Tibial nerve (tissue), 4 donors: ENCODE data around the gene ENPP6. TPM values are rescaled to one million over a fixed set of nuclear protein-coding genes. Genes with fewer than 3 reads are reported as not detected.
"Not testable (repeated sequence)": the region's sequence is repeated elsewhere in the genome, so short reads cannot be mapped to it uniquely, and the experiment has no call there.

Experiments used
- DNase-seq, 2 donors: peaks; one replicate each; pipeline ENCODE4 v3.0.0-alpha.2; 2019; ENCODE audit warnings: low spot score in 2 of 2
- H3K27ac ChIP-seq, 4 donors: fragments of 200-600 bp; sonication (generic) in 3 of 4; one replicate each; pipeline ENCODE4 v1.5.1; 2017 to 2019; ENCODE audit warnings: mild to moderate bottlenecking in 1 of 4
- H3K27me3 ChIP-seq, 2 donors: fragments of 200-600 bp; sonication (generic) in 1 of 2; one replicate each; pipeline versions ENCODE4 v1.5.1 to v1.6.0; 2017 to 2019
- H3K36me3 ChIP-seq, 3 donors: fragments of 200-600 bp; sonication (generic); one replicate each; pipeline ENCODE4 v1.5.1; 2018 to 2019
- H3K4me1 ChIP-seq, 4 donors: fragments of 200-600 bp; sonication (generic) in 3 of 4; one replicate each; pipeline ENCODE4 v1.5.1; 2017 to 2019
- H3K4me3 ChIP-seq, 4 donors: fragments of 200-600 bp; sonication (generic) in 3 of 4; one replicate each; pipeline ENCODE4 v1.5.1; 2017 to 2019; ENCODE audit warnings: mild to moderate bottlenecking in 1 of 4, moderate library complexity in 1 of 4
- H3K9me3 ChIP-seq, 4 donors: fragments of 200-600 bp; sonication (generic) in 3 of 4; one replicate each; pipeline ENCODE4 v1.5.1; 2017 to 2019
- EP300 ChIP-seq, 2 donors: sonication (generic); formaldehyde crosslinking; IDR thresholded peaks; one replicate each; pipeline ENCODE4 v1.6.1; 2017; ENCODE audit warnings: antibody characterized with exemption in 2 of 2, mild to moderate bottlenecking in 1 of 2
- POLR2A ChIP-seq, 2 donors: fragments of 450-650 bp; IDR thresholded peaks; one replicate each; pipeline ENCODE4 v1.6.1; 2017; ENCODE audit warnings: antibody characterized with exemption in 2 of 2, mild to moderate bottlenecking in 2 of 2, moderate library complexity in 2 of 2
- WGBS, 2 donors: methylation state at CpG; one replicate each; pipeline ENCODE4 v1.1.5; 2018; 5-methylcytosine and 5-hydroxymethylcytosine counted together
- total RNA-seq, 4 donors: library from RNA; depleted of rRNA; stranded (reverse); fragments of >200 nt; gene quantifications; one replicate each; pipeline ENCODE4 v1.1.0, GENCODE V29; 2016
- TF ChIP-seq, protein P1 (sequence below), 5 experiments: fragments of 200-600 bp in 3 of 5; fragments of 450-650 bp in 2 of 5; sonication (generic) in 3 of 5; IDR thresholded peaks; one replicate each; pipeline ENCODE4 v1.5.1; 2016 to 2019; ENCODE audit warnings: antibody characterized with exemption in 5 of 5, mild to moderate bottlenecking in 3 of 5, moderate library complexity in 2 of 5

ENPP6 gene
- total RNA-seq, 4 donors from 2014 or later: 12.6 to 42.6 (median 30.3) TPM

DNA sequence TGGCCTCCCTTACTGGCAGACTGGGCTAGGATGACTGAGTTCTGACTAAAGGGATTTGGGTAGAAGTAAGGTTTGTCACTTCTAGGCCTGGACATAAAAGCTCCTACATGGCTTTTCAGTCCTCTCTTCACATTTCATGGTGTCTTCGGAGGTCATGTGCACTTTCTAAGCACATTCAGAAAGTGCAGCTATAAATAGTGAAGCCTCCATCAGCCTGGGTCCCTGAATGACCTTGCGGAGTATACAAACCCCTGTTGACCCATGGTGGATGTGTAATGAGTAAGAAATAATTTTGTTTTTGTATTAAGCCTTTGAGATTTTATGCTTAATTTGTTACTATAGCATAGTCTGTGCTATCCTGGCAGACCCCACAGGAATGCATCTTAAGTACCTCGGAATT lies 158.6 kb downstream of the ENPP6 start:
- Histone ChIP-seq H3K9me3 (no peaks in the 10 kb centered on the region), H3K27ac (no peak overlapping the region), H3K4me1 (no peaks in the 10 kb centered on the region), H3K27me3 (no peaks in the 10 kb centered on the region), H3K36me3 (peaks cover 0 to 18% (median 0%) of the 10 kb centered on the region in 3 donors), H3K4me3 (no peak overlapping the region)
- WGBS, 2 donors: 94 to 97% methylated on average over 3 of the region's 3 CpGs
- DNase-seq: no peak
- TF ChIP-seq, protein P1, sequence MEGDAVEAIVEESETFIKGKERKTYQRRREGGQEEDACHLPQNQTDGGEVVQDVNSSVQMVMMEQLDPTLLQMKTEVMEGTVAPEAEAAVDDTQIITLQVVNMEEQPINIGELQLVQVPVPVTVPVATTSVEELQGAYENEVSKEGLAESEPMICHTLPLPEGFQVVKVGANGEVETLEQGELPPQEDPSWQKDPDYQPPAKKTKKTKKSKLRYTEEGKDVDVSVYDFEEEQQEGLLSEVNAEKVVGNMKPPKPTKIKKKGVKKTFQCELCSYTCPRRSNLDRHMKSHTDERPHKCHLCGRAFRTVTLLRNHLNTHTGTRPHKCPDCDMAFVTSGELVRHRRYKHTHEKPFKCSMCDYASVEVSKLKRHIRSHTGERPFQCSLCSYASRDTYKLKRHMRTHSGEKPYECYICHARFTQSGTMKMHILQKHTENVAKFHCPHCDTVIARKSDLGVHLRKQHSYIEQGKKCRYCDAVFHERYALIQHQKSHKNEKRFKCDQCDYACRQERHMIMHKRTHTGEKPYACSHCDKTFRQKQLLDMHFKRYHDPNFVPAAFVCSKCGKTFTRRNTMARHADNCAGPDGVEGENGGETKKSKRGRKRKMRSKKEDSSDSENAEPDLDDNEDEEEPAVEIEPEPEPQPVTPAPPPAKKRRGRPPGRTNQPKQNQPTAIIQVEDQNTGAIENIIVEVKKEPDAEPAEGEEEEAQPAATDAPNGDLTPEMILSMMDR (IDR thresholded peaks at IDR 0.05): no peak
- TF ChIP-seq EP300 (IDR thresholded peaks at IDR 0.05) (no peak), POLR2A (IDR thresholded peaks at IDR 0.05) (no peak)

DNA sequence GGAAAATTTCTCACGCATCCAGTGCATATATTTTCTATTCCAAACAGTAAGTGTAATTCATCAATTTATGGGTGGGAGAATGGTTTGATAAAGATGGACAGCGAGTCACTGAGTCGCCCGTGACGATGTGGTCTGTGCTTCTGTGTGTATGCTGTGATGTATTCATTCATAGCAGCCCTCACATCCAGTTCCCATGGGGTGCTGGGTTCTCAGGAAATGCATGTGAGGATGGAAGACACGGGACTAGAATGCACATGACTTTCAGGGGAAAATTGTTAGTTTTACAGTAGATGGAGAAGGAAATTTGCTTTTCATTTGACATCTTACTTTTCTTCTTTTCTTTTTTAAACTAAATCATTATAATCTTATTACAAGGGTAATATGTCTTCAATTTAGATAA lies 159.6 kb downstream of the ENPP6 start:
- 69 to 71% methylated on average over 6 of the region's 6 CpGs for WGBS, 2 donors

DNA sequence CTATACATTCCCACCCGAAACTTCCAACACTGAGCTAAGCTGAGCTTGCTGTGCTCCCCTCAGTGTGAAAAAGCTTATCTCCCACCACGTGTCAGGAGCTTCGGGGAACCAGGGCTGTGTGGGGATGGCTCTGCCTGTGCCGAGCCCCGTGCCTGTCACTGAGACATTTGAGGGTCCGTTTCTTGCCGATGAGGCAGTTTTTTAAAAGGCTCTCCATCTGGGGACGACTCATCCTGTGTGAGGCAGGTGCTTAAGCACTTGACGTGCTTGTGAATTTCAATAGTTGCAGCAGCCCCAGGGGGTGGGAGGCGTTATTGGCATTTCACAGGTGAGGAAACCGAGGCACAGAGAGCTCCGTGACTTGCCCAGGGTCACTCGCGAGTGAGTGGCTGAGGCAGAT lies 160.8 kb downstream of the ENPP6 start:
- Histone ChIP-seq H3K4me3 (no peak overlapping the region), H3K9me3 (no peaks in the 10 kb centered on the region), H3K36me3 (peaks cover 0 to 18% (median 0%) of the 10 kb centered on the region in 3 donors), H3K27ac (no peak overlapping the region), H3K4me1 (no peaks in the 10 kb centered on the region), H3K27me3 (no peaks in the 10 kb centered on the region)
- WGBS, 2 donors: 86 to 87% methylated on average over 11 to 14 of the region's 14 CpGs
- no peak for DNase-seq
- TF ChIP-seq POLR2A (IDR thresholded peaks at IDR 0.05): no peak
- TF ChIP-seq, protein P1 (IDR thresholded peaks at IDR 0.05): no peak
- no peak for TF ChIP-seq EP300 (IDR thresholded peaks at IDR 0.05)

More for the DNA sequence above, 159.6 kb downstream of the ENPP6 start:
- DNase-seq: no peak
- no peaks in the 10 kb centered on the region for H3K27me3 ChIP-seq
- no peak overlapping the region for H3K27ac ChIP-seq
- TF ChIP-seq, protein P1 (IDR thresholded peaks at IDR 0.05): no peak
- TF ChIP-seq EP300 (IDR thresholded peaks at IDR 0.05) (no peak), POLR2A (IDR thresholded peaks at IDR 0.05) (no peak)
- no peak overlapping the region for H3K4me3 ChIP-seq
- H3K4me1 ChIP-seq: no peaks in the 10 kb centered on the region
- H3K36me3 ChIP-seq: peaks cover 0 to 18% (median 0%) of the 10 kb centered on the region in 3 donors
- no peaks in the 10 kb centered on the region for H3K9me3 ChIP-seq

DNA sequence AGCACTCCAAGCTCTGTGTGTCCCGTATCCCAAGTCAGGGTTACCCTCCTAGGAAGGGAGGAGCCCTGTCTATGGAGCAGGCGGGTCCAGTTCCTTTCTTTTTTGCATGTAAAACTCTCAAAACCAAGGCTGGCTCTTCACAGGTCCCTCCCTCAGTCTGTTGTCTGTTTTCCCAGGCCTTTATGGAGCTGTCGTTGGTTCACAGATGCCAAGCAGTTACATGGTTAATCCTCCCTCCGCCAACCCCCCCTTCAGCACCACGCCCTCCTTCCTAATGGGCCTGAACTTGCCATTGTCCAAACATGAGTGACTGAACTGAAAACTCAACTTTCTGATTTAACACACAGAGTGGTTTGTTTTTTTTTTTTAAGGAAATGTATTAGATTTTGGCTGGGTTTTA lies 164.2 kb downstream of the ENPP6 start:
- WGBS, 2 donors: 71 to 79% methylated on average over 5 of the region's 5 CpGs
- Histone ChIP-seq H3K4me1 (no peaks in the 10 kb centered on the region), H3K9me3 (no peaks in the 10 kb centered on the region), H3K36me3 (peaks cover 0 to 3% (median 0%) of the 10 kb centered on the region in 3 donors), H3K27ac (no peak overlapping the region), H3K4me3 (no peak overlapping the region), H3K27me3 (no peaks in the 10 kb centered on the region)
- TF ChIP-seq POLR2A (IDR thresholded peaks at IDR 0.05) (no peak), EP300 (IDR thresholded peaks at IDR 0.05) (no peak)
- TF ChIP-seq, protein P1 (IDR thresholded peaks at IDR 0.05): no peak
- no peak for DNase-seq

DNA sequence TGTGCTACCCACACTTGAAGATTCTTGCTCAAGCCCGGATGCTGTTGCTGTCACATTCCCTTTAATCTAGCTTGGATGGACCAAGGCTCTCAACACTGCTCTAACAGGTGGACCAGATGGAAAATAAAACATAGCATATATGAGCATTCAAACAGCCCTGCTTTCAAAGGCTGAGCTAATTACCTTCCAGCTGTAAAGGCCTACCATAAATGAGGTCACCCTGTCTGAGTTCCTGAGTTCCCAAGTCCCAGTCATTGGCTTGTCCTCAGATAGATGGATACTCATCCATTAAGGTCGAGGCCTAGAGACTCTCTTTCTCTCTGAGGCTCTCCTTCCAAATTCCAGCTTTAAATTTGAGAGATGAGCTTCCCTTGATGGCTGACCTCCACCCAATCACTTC lies 165.1 kb downstream of the ENPP6 start:
- Histone ChIP-seq H3K4me3 (no peak overlapping the region), H3K27ac (no peak overlapping the region), H3K9me3 (peaks cover 0 to 2% (median 0%) of the 10 kb centered on the region in 4 donors), H3K36me3 (peaks cover 0 to 6% (median 0%) of the 10 kb centered on the region in 3 donors), H3K27me3 (no peaks in the 10 kb centered on the region), H3K4me1 (no peaks in the 10 kb centered on the region)
- WGBS, 2 donors: 82 to 86% methylated on average over 2 of the region's 2 CpGs
- TF ChIP-seq, protein P1 (IDR thresholded peaks at IDR 0.05): no peak
- TF ChIP-seq EP300 (IDR thresholded peaks at IDR 0.05) (no peak), POLR2A (IDR thresholded peaks at IDR 0.05) (no peak)
- no peak for DNase-seq

DNA sequence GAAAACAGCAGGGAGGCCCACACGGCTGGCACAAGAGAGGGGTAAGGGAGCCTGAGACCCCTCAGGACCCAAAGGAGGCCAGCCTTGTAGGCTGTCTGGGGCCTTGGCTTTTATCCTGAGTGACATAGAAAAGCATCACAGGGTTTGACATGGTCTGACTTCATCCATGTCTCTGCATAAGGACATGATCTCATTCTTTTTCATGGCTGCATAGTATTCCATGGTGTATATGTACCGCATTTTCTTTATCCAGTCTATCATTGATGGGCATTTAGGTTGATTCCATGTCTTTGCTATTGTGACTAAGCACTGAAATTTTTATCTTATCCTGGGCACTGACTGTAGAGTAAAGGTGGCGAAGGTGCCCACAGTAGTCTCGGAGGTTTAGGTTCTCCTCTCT lies 166.4 kb downstream of the ENPP6 start:
- H3K4me1 ChIP-seq, DNase-seq, H3K27me3 ChIP-seq, H3K27ac ChIP-seq, H3K4me3 ChIP-seq: not testable (repeated sequence)
- peaks cover 0 to 10% (median 0%) of the 10 kb centered on the region in 3 donors for H3K36me3 ChIP-seq
- 94 to 99% methylated on average over 4 of the region's 4 CpGs for WGBS, 2 donors
- peaks cover 0 to 15% (median 2%) of the 10 kb centered on the region in 4 donors for H3K9me3 ChIP-seq
